Adrenal gland (tissue), 12 donors: ENCODE measurements around the gene KSR2. TPM values are rescaled to one million over a fixed set of nuclear protein-coding genes. Genes with fewer than 3 reads are reported as not detected.

Experiments
- DNase-seq, 7 donors: peaks; one replicate each; pipeline ENCODE4 v3.0.0-alpha.2; 2019 to 2020
- H3K27ac ChIP-seq, 5 donors: fragments of 200-600 bp; sonication (generic) in 4 of 5; 1 replicate in 3 of 5; 2 replicates in 2 of 5; pipeline versions ENCODE4 v1.5.1 to v1.8.0; 2016 to 2020; ENCODE audit warnings: mild to moderate bottlenecking in 1 of 5
- H3K27me3 ChIP-seq: fragments of 200-600 bp; 2 replicates; pipeline ENCODE4 v1.8.0; 2021
- H3K36me3 ChIP-seq, 2 donors: fragments of 200-600 bp; replicated peaks in 1 of 2; 1 replicate in 1 of 2; 2 replicates in 1 of 2; pipeline versions ENCODE4 v1.5.1 to v1.8.0; 2018 to 2022
- H3K4me1 ChIP-seq, 2 donors: fragments of 200-600 bp; replicated peaks in 1 of 2; 1 replicate in 1 of 2; 2 replicates in 1 of 2; pipeline versions ENCODE4 v1.5.1 to v1.8.0; 2018 to 2021
- H3K4me3 ChIP-seq, 4 donors: fragments of 200-600 bp; sonication (generic) in 3 of 4; one replicate each; pipeline ENCODE4 v1.5.1; 2016 to 2018
- H3K9me3 ChIP-seq, 3 donors: fragments of 200-600 bp; sonication (generic) in 1 of 3; replicated peaks in 1 of 3; 1 replicate in 2 of 3; 2 replicates in 1 of 3; pipeline versions ENCODE4 v1.5.1 to v1.8.0; 2016 to 2021
- CTCF ChIP-seq, 6 experiments: fragments of 450-650 bp in 4 of 6; fragments of 200-600 bp in 2 of 6; sonication (generic) in 1 of 6; IDR thresholded peaks; 1 replicate in 5 of 6; 2 replicates in 1 of 6; pipeline versions ENCODE4 v1.5.1 to v1.8.0; 2016 to 2021; ENCODE audit warnings: antibody characterized with exemption in 6 of 6, mild to moderate bottlenecking in 2 of 6, moderate library complexity in 1 of 6
- POLR2A ChIP-seq, 2 donors: fragments of 450-650 bp; IDR thresholded peaks; one replicate each; pipeline ENCODE4 v1.6.1; 2017; ENCODE audit warnings: antibody characterized with exemption in 2 of 2, mild to moderate bottlenecking in 2 of 2, moderate library complexity in 1 of 2
- WGBS, 4 donors: extraction: QIAGEN DNeasy Blood & Tissue Kit in 2 of 4; methylation state at CpG; one replicate each; pipeline versions ENCODE4 v1.1.5 to v1.1.7; 2013 to 2017; 5-methylcytosine and 5-hydroxymethylcytosine counted together
- intact Hi-C, 2 donors: fragments of 100-400 bp; cut with DNase I; formaldehyde crosslinking; loops; one replicate each; pipeline versions ENCODE4 v1.14.1 to v1.15.0; 2022 to 2023
- polyA plus RNA-seq, 3 donors: library from polyadenylated mRNA; stranded (reverse); fragments of 200-250 nt in 2 of 3; fragments of 350-450 nt in 1 of 3; fragmentation: Illumina TruSeq in 1 of 3; extraction: RNeasy Lipid Tissue Mini Kit (QIAGEN cat#74804) in 1 of 3; gene quantifications; one replicate each; pipeline ENCODE4 v1.2.3, GENCODE V29; 2013 to 2014
- total RNA-seq, 9 donors: library from RNA; depleted of rRNA in 4 of 9; stranded (reverse); fragments of >200 nt in 4 of 9; fragments of 120-200 nt in 1 of 9; fragmentation: NEBNext Ultra II Directional in 1 of 9; extraction: Animal tissue kit (Norgen Biotek cat#: 25700) in 1 of 9; gene quantifications; one replicate each; pipeline versions ENCODE4 v1.1.0 to v1.2.4, GENCODE V29; 2013 to 2023
- donor health status: healthy with polysubstance abuse.
- donor health status: Bipolar disorder and iron deficiency.
- donor health status: DM: yes; HTN: yes; CAD: no.
- donor health status: DM: no; HTN: no; CAD: no.
- donor health status: DM: no; HTN: no; CAD: no.
- donor health status: DM: yes; HTN: yes; CAD: no.

Gene KSR2
- total and polyA plus RNA-seq, 12 donors, result 0.03 to 2.7 (median 0.84) TPM; not detected in 3

DNA sequence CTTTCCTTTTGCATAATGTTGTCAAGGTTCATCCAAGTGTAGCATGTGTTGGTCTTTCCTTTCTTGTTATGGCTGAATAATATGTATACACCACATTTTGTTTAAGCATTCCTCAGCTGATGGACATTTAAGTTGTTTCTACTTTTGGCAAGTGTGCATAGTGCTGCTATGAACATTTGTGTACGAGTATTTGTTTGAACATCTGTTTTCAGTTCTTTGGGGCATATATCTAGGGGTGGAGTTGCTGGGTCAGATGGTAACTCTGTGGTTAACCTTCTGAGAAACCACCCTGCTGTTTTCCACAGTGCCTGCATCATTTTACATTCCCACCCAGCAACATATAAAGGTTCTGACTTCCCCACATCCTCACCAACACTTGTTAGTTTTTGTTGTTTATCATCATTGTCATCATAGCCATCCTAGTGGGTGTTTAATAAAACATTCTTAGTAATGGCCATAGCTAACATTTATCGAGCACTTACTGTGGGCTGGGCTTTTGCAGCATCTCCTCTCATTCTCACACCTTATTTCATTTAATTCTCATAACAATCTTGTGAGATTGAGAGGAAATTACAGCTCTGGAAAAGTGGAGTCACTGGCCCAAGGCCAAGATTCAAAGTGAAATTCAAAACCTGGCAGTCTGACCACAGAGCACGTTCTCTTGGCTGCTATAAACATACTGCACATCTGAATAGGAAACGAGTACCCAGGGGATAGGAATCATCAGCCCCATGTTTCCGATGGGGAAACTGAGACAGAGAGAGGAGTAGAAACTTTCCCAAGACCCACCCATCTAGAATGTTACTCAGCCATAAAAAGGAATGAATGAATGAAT, 193.6 kb downstream of the KSR2 start:
- Histone ChIP-seq H3K36me3 (no peaks in the 10 kb centered on the region), H3K9me3 (no peaks in the 10 kb centered on the region), H3K27me3 (no peaks in the 10 kb centered on the region), H3K4me3 (no peak overlapping the region), H3K4me1 (no peaks in the 10 kb centered on the region), H3K27ac (no peak overlapping the region)
- WGBS, 4 donors, result 56 to 64% (median 60%) methylated on average over 5 of the region's 5 CpGs
- intact Hi-C loops, result no loop called here
- DNase-seq, result no peak
- no peak for TF ChIP-seq POLR2A (IDR thresholded peaks at IDR 0.05)
- no peak for TF ChIP-seq CTCF (IDR thresholded peaks at IDR 0.05)

DNA sequence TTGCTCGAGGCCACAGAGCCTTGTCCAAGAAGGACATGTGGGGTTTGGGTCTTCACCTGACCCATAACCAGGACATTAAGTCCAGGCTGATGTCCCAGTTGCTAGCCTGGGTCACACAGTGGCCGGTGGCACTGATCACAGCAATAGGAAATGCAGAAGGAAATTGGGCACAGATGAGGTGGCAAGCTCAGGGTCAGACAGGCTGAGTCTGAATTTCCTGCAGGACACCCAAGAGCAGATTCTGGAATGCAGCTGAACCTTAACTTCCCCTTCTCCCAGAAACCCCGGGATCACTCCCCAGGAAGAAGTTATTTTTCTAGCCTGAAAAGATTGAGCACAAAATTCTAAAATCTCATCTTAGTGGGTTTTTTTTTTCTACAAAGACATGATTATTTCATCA, 199.9 kb downstream of the KSR2 start:
- intact Hi-C loops, result no loop called here
- no peak for DNase-seq
- Histone ChIP-seq H3K4me1 (no peaks in the 10 kb centered on the region), H3K27ac (no peak overlapping the region), H3K27me3 (no peaks in the 10 kb centered on the region), H3K9me3 (no peaks in the 10 kb centered on the region), H3K36me3 (no peaks in the 10 kb centered on the region), H3K4me3 (no peak overlapping the region)
- TF ChIP-seq POLR2A (IDR thresholded peaks at IDR 0.05) (no peak), CTCF (IDR thresholded peaks at IDR 0.05) (no peak)
- WGBS, 4 donors, result 45 to 64% (median 54%) methylated on average over 3 of the region's 3 CpGs

- H3K27ac ChIP-seq, result no peak overlapping the region
- intact Hi-C loops, result no loop called here
- H3K4me1 ChIP-seq, result no peaks in the 10 kb centered on the region
- no peak overlapping the region for H3K4me3 ChIP-seq
- DNase-seq, result no peak
- no peaks in the 10 kb centered on the region for H3K9me3 ChIP-seq
- H3K36me3 ChIP-seq, result no peaks in the 10 kb centered on the region
- WGBS, 4 donors, result 44 to 93% (median 79%) methylated on average over 2 of the region's 2 CpGs
- H3K27me3 ChIP-seq, result no peaks in the 10 kb centered on the region
- TF ChIP-seq CTCF (IDR thresholded peaks at IDR 0.05) (no peak), POLR2A (IDR thresholded peaks at IDR 0.05) (no peak)
Measured at GRCh38 chr12:117766008-117766407, 202.8 kb downstream of the KSR2 start.

DNA sequence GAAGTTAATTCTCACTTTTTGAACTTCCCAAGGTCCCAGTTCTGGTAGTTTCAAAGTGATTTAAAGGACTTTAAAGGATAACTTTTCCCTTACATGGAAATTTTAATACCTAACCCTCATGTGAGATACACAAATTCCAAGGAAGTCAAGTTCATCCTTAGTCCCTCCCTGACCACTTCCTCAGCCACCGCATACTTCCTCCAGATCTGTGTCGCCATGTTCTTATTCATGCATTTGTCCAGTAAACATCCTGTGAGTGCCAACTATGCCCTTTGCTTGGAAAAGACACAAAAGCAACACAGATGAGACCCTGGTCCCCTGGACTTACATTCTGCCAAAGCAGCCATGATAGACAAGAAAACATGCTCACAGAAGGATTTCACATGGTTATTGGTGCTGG, 206.6 kb downstream of the KSR2 start:
- Histone ChIP-seq H3K9me3 (no peaks in the 10 kb centered on the region), H3K36me3 (no peaks in the 10 kb centered on the region), H3K27me3 (no peaks in the 10 kb centered on the region), H3K4me3 (no peak overlapping the region), H3K4me1 (no peaks in the 10 kb centered on the region), H3K27ac (no peak overlapping the region)
- TF ChIP-seq POLR2A (IDR thresholded peaks at IDR 0.05) (no peak), CTCF (IDR thresholded peaks at IDR 0.05) (no peak)
- no peak for DNase-seq
- intact Hi-C loops, result no loop called here
- 74 to 90% (median 80%) methylated on average over 2 of the region's 2 CpGs for WGBS, 4 donors
